Transverse colon (tissue), 4 donors: ENCODE results near the gene POU5F1.

Source experiments
- CTCF ChIP-seq, 5 experiments: fragments of 200-600 bp in 3 of 5; fragments of 450-650 bp in 2 of 5; sonication (generic) in 3 of 5; IDR thresholded peaks; 1 replicate in 2 of 5; 2 replicates in 3 of 5; pipeline ENCODE4 v1.5.1; 2016 to 2017; ENCODE audit warnings: antibody characterized with exemption in 5 of 5, inconsistent platforms in 3 of 5, mild to moderate bottlenecking in 2 of 5, moderate library complexity in 1 of 5
- EP300 ChIP-seq: sonication (generic); formaldehyde crosslinking; IDR thresholded peaks from one replicate; pipeline ENCODE4 v1.6.1; 2017; ENCODE audit warnings: antibody characterized with exemption, low read depth
- POLR2A ChIP-seq: fragments of 450-650 bp; IDR thresholded peaks from one replicate; pipeline ENCODE4 v1.6.1; 2016; ENCODE audit warnings: antibody characterized with exemption, mild to moderate bottlenecking, moderate library complexity
- POLR2AphosphoS5 ChIP-seq, 3 donors: sonication (generic); formaldehyde crosslinking; IDR thresholded peaks; one replicate each; pipeline ENCODE4 v1.6.1; 2016; ENCODE audit warnings: antibody characterized with exemption in 3 of 3

DNA sequence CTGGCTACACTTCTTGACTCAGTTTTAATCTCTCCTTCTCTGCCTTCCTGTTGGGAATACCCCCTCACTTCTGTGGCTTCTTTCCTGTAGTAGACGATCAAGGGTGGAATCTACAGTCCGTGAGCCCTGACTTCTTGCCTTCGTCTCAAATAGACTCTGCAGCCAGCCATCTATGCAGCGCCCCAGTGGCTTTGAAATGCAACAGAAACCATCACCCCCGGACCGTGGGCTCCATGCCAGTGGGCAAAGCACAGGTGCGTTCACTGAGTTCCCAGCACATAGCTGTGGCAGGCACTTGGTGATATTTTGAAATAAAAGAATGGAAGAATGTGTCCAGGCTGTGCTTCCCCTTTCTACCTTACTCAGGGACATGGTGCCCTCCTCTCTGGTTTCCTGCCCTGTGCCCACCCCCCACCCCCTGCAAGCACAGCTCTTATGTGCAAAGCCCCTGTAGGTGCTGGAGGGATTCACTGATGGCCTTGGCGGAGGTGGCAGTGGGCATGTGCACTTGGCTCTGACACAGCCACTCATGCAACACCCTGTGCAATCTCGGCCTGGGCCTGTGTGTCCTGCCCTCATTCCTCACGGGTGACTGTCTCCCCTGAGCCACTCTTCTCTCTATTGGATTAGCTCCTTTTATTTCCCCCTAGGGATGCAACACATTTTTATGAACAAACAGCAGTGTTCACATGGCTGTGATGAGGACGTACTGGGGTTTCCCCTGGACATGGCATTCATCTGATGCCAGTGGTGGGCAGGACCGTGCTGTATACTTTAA, 44.7 kb downstream of the POU5F1 start:
- TF ChIP-seq CTCF (IDR thresholded peaks at IDR 0.05) (no peak), POLR2A (no peak), EP300 (no peak), POLR2AphosphoS5 (IDR thresholded peaks at IDR 0.05) (no peak)
